GM18519 (cell line): Measurements from ENCODE around the gene TAS2R43.
A peak's percentile ranks its signal among the peaks of the same experiment; 100 is the strongest.
"Not testable (repeated sequence)": the region's sequence is repeated elsewhere in the genome, so short reads cannot be mapped to it uniquely, and the experiment has no call there.

Experiments used
- ATAC-seq: cut with Tn5 transposase; IDR thresholded peaks from one replicate; pipeline ENCODE4 v1.9.1; 2021; ENCODE audit warnings: mild to moderate bottlenecking, moderate library complexity; ENCODE audit not compliant: unreplicated experiment, low FRiP score

The TAS2R43 gene

GRCh38 chr12:11092128-11092527 lies at the start of gene TAS2R43:
TAS2R43 (minus strand) TSS chr12:11092313; CDS start chr12:11092229, 84 bp downstream.
- no peak for ATAC-seq

GRCh38 chr12:11136075-11136474 lies 44.0 kb upstream of the TAS2R43 start:
- ATAC-seq, result no peak

GRCh38 chr12:11134305-11134704 lies 42.2 kb upstream of the TAS2R43 start, which contains the start of gene TAS2R30:
TAS2R30 (minus strand) TSS chr12:11134644; CDS start chr12:11134244, 400 bp downstream.
- ATAC-seq, result no peak

- ATAC-seq, result no peak
Observed at GRCh38 chr12:11133816-11134215, 41.7 kb upstream of the TAS2R43 start.

- ATAC-seq, result no peak
Observed at GRCh38 chr12:11133162-11133561, 41.0 kb upstream of the TAS2R43 start.

GRCh38 chr12:11130999-11131398 lies 38.9 kb upstream of the TAS2R43 start:
- no peak for ATAC-seq

- no peak for ATAC-seq
Observed at GRCh38 chr12:11130382-11130781, 38.3 kb upstream of the TAS2R43 start.

- ATAC-seq, result not testable (repeated sequence)
Observed at GRCh38 chr12:11114130-11114529, 22.0 kb upstream of the TAS2R43 start.

GRCh38 chr12:11111213-11111612 lies 19.1 kb upstream of the TAS2R43 start:
- not testable (repeated sequence) for ATAC-seq

GRCh38 chr12:11108862-11109261 lies 16.7 kb upstream of the TAS2R43 start:
- ATAC-seq, result no peak

- no peak for ATAC-seq
Observed at GRCh38 chr12:11107719-11108118, 15.6 kb upstream of the TAS2R43 start.

- no peak for ATAC-seq
Observed at GRCh38 chr12:11106288-11106687, 14.2 kb upstream of the TAS2R43 start.

- ATAC-seq, result no peak
Observed at GRCh38 chr12:11105546-11105945, 13.4 kb upstream of the TAS2R43 start.

GRCh38 chr12:11094910-11095309 lies 2.8 kb upstream of the TAS2R43 start:
- not testable (repeated sequence) for ATAC-seq

- no peak for ATAC-seq
Observed at GRCh38 chr12:11089246-11089645, 2.9 kb downstream of the TAS2R43 start.

- peak; percentile 51 for ATAC-seq
Observed at GRCh38 chr12:11085419-11085818, 6.7 kb downstream of the TAS2R43 start.

GRCh38 chr12:11081987-11082386 lies 10.1 kb downstream of the TAS2R43 start:
- no peak for ATAC-seq

- ATAC-seq, result no peak
Observed at GRCh38 chr12:11078246-11078645, 13.9 kb downstream of the TAS2R43 start.

GRCh38 chr12:11075642-11076041 lies 16.5 kb downstream of the TAS2R43 start:
- no peak for ATAC-seq

GRCh38 chr12:11071414-11071813 lies 20.7 kb downstream of the TAS2R43 start:
- no peak for ATAC-seq

GRCh38 chr12:11070999-11071398 lies 21.1 kb downstream of the TAS2R43 start:
- no peak for ATAC-seq

- no peak for ATAC-seq
Observed at GRCh38 chr12:11069854-11070365, 22.2 kb downstream of the TAS2R43 start.

- ATAC-seq, result no peak
Observed at GRCh38 chr12:11067514-11067913, 24.6 kb downstream of the TAS2R43 start.
